Neural progenitor cell (in vitro differentiated cells): Measurements from ENCODE around the gene TUBB3. TPM values are rescaled to one million over a fixed set of nuclear protein-coding genes. Genes with fewer than 3 reads are reported as not detected.

Source experiments
- DNase-seq: peaks from one replicate; pipeline ENCODE4 v3.0.0-alpha.2; 2016; ENCODE audit warnings: low spot score
- H2AFZ ChIP-seq: fragments of 200-600 bp; sonication (generic); replicated peaks from 2 replicates; pipeline ENCODE4 v1.6.1; 2016; ENCODE audit warnings: antibody characterized with exemption
- H3F3A ChIP-seq: fragments of 200-600 bp; sonication (generic); 2 replicates; pipeline ENCODE4 v1.6.1; 2016; ENCODE audit warnings: antibody characterized with exemption, low read depth
- H3K27ac ChIP-seq: fragments of 200-600 bp; sonication (generic); 2 replicates; pipeline ENCODE4 v1.5.1; 2016; ENCODE audit warnings: mild to moderate bottlenecking
- H3K27me3 ChIP-seq: fragments of 200-600 bp; sonication (generic); 2 replicates; pipeline ENCODE4 v1.6.1; 2016; ENCODE audit warnings: mild to moderate bottlenecking, moderate library complexity
- H3K36me3 ChIP-seq: fragments of 200-600 bp; sonication (generic); 2 replicates; pipeline ENCODE4 v1.5.1; 2016
- H3K4me1 ChIP-seq: fragments of 200-600 bp; sonication (generic); 2 replicates; pipeline ENCODE4 v1.6.1; 2016; ENCODE audit warnings: mixed run types
- H3K4me2 ChIP-seq: fragments of 200-600 bp; sonication (generic); 2 replicates; pipeline ENCODE4 v1.6.1; 2016
- H3K4me3 ChIP-seq: fragments of 200-600 bp; sonication (generic); 2 replicates; pipeline ENCODE4 v1.5.1; 2016
- H3K79me2 ChIP-seq: fragments of 200-600 bp; sonication (generic); 2 replicates; pipeline ENCODE4 v1.6.1; 2016; ENCODE audit warnings: low read depth
- H3K9ac ChIP-seq: fragments of 200-600 bp; sonication (generic); 2 replicates; pipeline ENCODE4 v1.6.1; 2016
- H3K9me3 ChIP-seq: fragments of 200-600 bp; sonication (generic); 2 replicates; pipeline ENCODE4 v1.5.1; 2016; ENCODE audit warnings: low read depth
- H4K20me1 ChIP-seq: fragments of 200-600 bp; sonication (generic); 2 replicates; pipeline ENCODE4 v1.6.1; 2016; ENCODE audit warnings: low read depth
- H3K27ac Mint-ChIP-seq: 3 replicates; pipeline ENCODE4 v1.8.0; 2021; ENCODE audit warnings: mixed read lengths
- H3K27me3 Mint-ChIP-seq: 2 replicates; pipeline ENCODE4 v1.8.0; 2022; ENCODE audit warnings: low read depth, mild to moderate bottlenecking, inconsistent platforms, moderate library complexity, mixed read lengths; ENCODE audit not compliant: insufficient read depth
- H3K36me3 Mint-ChIP-seq: 3 replicates; pipeline ENCODE4 v1.8.0; 2021; ENCODE audit warnings: mixed read lengths
- H3K4me1 Mint-ChIP-seq: 3 replicates; pipeline ENCODE4 v1.8.0; 2021; ENCODE audit warnings: mixed read lengths
- H3K4me3 Mint-ChIP-seq: 3 replicates; pipeline ENCODE4 v1.8.0; 2021; ENCODE audit warnings: mild to moderate bottlenecking, moderate library complexity, mixed read lengths
- H3K9me3 Mint-ChIP-seq: 3 replicates; pipeline ENCODE4 v1.8.0; 2020; ENCODE audit warnings: mixed read lengths
- CTCF ChIP-seq: fragments of 200-600 bp; sonication (generic); IDR thresholded peaks from 2 replicates; pipeline ENCODE4 v1.5.1; 2017; ENCODE audit warnings: antibody characterized with exemption, mild to moderate bottlenecking
- EZH2 ChIP-seq: fragments of 200-600 bp; sonication (generic); IDR thresholded peaks from 2 replicates; pipeline ENCODE4 v1.6.1; 2017; ENCODE audit warnings: antibody characterized with exemption, mild to moderate bottlenecking, moderate library complexity
- EZH2phosphoT487 ChIP-seq: fragments of 200-600 bp; sonication (generic); IDR thresholded peaks from 2 replicates; pipeline ENCODE4 v1.6.1; 2017; ENCODE audit warnings: antibody characterized with exemption
- total RNA-seq: library from RNA; depleted of rRNA; stranded (reverse); fragments of >200 nt; gene quantifications from 2 replicates; pipeline ENCODE4 v1.2.3, GENCODE V29; 2015; ENCODE audit warnings: low replicate concordance

The TUBB3 gene
- total RNA-seq, 1 donor from 2014 or later, result 41.4 TPM

- no peaks in the 10 kb centered on the region for H3F3A ChIP-seq
- H3K79me2 ChIP-seq, result no peaks in the 10 kb centered on the region
- H3K4me1 ChIP-seq, result no peaks in the 10 kb centered on the region
- no peaks in the 10 kb centered on the region for H3K27me3 ChIP-seq
- H3K27ac Mint-ChIP-seq, result no peak overlapping the region
- no peak overlapping the region for H3K4me3 ChIP-seq
- no peaks in the 10 kb centered on the region for H3K36me3 ChIP-seq
- no peaks in the 10 kb centered on the region for H3K9me3 ChIP-seq
- no peak overlapping the region for H3K4me3 Mint-ChIP-seq
- H3K27ac ChIP-seq, result no peak overlapping the region
- no peak for TF ChIP-seq EZH2phosphoT487
- TF ChIP-seq CTCF, result no peak
- no peak for TF ChIP-seq EZH2
- H3K36me3 Mint-ChIP-seq, result peaks cover 24% of the 10 kb centered on the region
- H3K27me3 Mint-ChIP-seq, result no peaks in the 10 kb centered on the region
- no peak overlapping the region for H3K4me2 ChIP-seq
- no peaks in the 10 kb centered on the region for H4K20me1 ChIP-seq
- H2AFZ ChIP-seq, result no peak overlapping the region
- H3K9me3 Mint-ChIP-seq, result no peaks in the 10 kb centered on the region
- no peak overlapping the region for H3K9ac ChIP-seq
- no peak for DNase-seq
- no peaks in the 10 kb centered on the region for H3K4me1 Mint-ChIP-seq
Measured at GRCh38 chr16:89890886-89891657, 32.1 kb upstream of the TUBB3 start.

DNA sequence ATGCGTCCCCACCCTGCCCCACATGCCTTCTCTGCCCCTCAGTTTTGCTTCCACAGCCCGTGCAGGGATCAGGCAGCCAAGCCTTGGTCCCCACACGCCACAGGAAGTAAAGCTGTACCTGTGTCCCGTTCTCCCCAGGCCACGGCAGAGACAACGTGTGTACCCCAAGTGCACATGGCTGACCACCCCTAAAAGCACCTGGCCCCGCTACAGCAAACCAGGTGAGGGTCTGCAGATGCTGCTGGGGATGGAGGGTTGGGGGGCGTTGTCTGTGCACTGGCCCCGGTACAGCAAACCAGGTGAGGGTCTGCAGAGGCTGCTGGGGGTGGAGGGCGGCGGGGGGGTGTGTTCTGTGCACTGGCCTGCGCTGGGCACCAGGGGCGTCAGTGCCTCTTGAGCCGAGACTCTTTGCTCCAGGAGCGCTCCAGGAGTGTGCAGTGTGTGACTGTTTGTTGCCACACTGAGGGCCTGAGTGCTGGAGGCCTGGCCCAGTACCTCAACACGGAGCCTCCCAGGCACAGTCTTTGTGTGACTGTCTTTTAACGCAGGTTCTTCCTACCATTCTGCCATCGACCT lies 31.0 kb upstream of the TUBB3 start:
- no peaks in the 10 kb centered on the region for H3K27me3 ChIP-seq
- H3K36me3 Mint-ChIP-seq, result peaks cover 22% of the 10 kb centered on the region
- H3K4me3 Mint-ChIP-seq, result no peak overlapping the region
- no peaks in the 10 kb centered on the region for H4K20me1 ChIP-seq
- no peaks in the 10 kb centered on the region for H3F3A ChIP-seq
- H3K4me2 ChIP-seq, result no peak overlapping the region
- no peaks in the 10 kb centered on the region for H3K9me3 ChIP-seq
- no peaks in the 10 kb centered on the region for H3K9me3 Mint-ChIP-seq
- no peak overlapping the region for H3K27ac ChIP-seq
- no peak overlapping the region for H3K27ac Mint-ChIP-seq
- no peaks in the 10 kb centered on the region for H3K79me2 ChIP-seq
- no peaks in the 10 kb centered on the region for H3K4me1 ChIP-seq
- H3K9ac ChIP-seq, result no peak overlapping the region
- no peaks in the 10 kb centered on the region for H3K27me3 Mint-ChIP-seq
- no peaks in the 10 kb centered on the region for H3K4me1 Mint-ChIP-seq
- no peaks in the 10 kb centered on the region for H3K36me3 ChIP-seq
- H3K4me3 ChIP-seq, result no peak overlapping the region
- DNase-seq, result no peak
- H2AFZ ChIP-seq, result no peak overlapping the region
- no peak for TF ChIP-seq EZH2phosphoT487
- TF ChIP-seq CTCF, result no peak
- TF ChIP-seq EZH2, result no peak

DNA sequence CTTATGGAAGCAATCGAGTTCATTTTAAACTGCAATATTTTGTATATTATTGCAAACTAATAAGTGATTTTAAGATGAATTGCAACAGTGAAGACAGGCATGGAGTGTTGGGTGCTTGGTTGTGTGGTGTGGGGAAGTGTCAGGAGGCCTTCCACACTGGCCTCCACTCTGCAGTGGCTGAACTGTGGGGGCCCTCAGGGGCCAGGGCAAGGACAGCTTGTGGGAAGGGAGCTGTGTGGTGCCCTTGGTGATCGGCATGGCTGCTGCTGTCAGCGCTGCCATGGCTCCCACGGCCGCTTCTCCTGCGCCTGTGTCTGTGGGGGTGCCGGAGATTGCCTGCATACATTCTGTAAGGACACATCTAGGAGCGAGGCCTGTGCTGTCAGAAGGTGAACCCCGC lies 30.5 kb upstream of the TUBB3 start:
- TF ChIP-seq EZH2phosphoT487 (no peak), CTCF (no peak)
- no peak overlapping the region for H3K4me2 ChIP-seq
- H3K27ac Mint-ChIP-seq, result no peak overlapping the region
- H3K27ac ChIP-seq, result no peak overlapping the region
- H3K4me3 ChIP-seq, result no peak overlapping the region
- DNase-seq, result no peak
- H3K4me1 Mint-ChIP-seq, result no peaks in the 10 kb centered on the region
- peaks cover 17% of the 10 kb centered on the region for H3K36me3 Mint-ChIP-seq
- H3K9me3 Mint-ChIP-seq, result no peaks in the 10 kb centered on the region
- H3K36me3 ChIP-seq, result no peaks in the 10 kb centered on the region
- no peaks in the 10 kb centered on the region for H3K79me2 ChIP-seq
- no peaks in the 10 kb centered on the region for H3K4me1 ChIP-seq
- H3K27me3 Mint-ChIP-seq, result no peaks in the 10 kb centered on the region
- H3K9me3 ChIP-seq, result no peaks in the 10 kb centered on the region
- no peak overlapping the region for H3K4me3 Mint-ChIP-seq
- no peak overlapping the region for H2AFZ ChIP-seq
- no peaks in the 10 kb centered on the region for H3F3A ChIP-seq
- H3K9ac ChIP-seq, result no peak overlapping the region
- H4K20me1 ChIP-seq, result no peaks in the 10 kb centered on the region
- H3K27me3 ChIP-seq, result no peaks in the 10 kb centered on the region
